IPS-18a (cell line): ENCODE results near the gene ZFPM1.

Experiments
- H3K27ac ChIP-seq: one replicate; pipeline ENCODE4 v1.5.1; 2013; ENCODE audit warnings: low read length
- H3K27me3 ChIP-seq: one replicate; pipeline ENCODE4 v1.6.1; 2013; ENCODE audit warnings: mild to moderate bottlenecking, low read length; ENCODE audit not compliant: control insufficient read depth, insufficient read depth
- H3K36me3 ChIP-seq: one replicate; pipeline ENCODE4 v1.6.1; 2013; ENCODE audit warnings: low read depth, low read length; ENCODE audit not compliant: control insufficient read depth
- H3K4me1 ChIP-seq: one replicate; pipeline ENCODE4 v1.6.1; 2013; ENCODE audit warnings: low read depth, low read length; ENCODE audit not compliant: control insufficient read depth
- H3K4me3 ChIP-seq: one replicate; pipeline ENCODE4 v1.5.1; 2013; ENCODE audit warnings: low read length
- H3K9ac ChIP-seq: one replicate; pipeline ENCODE4 v1.6.1; 2013; ENCODE audit warnings: mild to moderate bottlenecking, low read length, moderate library complexity
- H3K9me3 ChIP-seq: one replicate; pipeline ENCODE4 v1.6.1; 2013; ENCODE audit warnings: low read depth, low read length; ENCODE audit not compliant: control insufficient read depth

ZFPM1 gene

GRCh38 chr16:88527937-88528743 lies 75.1 kb downstream of the ZFPM1 start:
- H3K4me1 ChIP-seq = no peaks in the 10 kb centered on the region
- H3K9ac ChIP-seq = no peak overlapping the region
- H3K4me3 ChIP-seq = no peak overlapping the region
- no peaks in the 10 kb centered on the region for H3K9me3 ChIP-seq
- no peak overlapping the region for H3K27ac ChIP-seq
- H3K27me3 ChIP-seq = no peaks in the 10 kb centered on the region
- no peaks in the 10 kb centered on the region for H3K36me3 ChIP-seq

DNA sequence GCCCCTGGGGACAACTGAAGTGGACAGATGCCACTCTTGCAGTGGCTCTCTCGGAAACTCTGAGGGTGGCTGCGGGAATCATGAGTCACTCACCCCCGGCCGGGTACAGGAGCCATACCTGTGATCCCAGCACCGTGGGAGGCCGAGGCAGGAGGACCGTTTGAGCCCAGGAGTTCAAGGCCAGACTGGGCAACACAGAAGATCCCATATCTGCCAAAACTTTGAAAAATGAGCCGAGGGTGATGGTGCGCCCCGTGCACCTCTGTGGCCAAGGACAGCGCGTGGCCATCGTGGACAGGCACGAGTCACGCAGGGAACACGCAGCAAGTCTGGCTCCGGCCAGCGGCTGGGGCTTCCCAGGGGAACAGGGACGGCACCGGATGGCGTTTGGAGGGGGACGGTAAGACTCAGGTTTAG lies 75.8 kb downstream of the ZFPM1 start:
- Histone ChIP-seq H3K27me3 (no peaks in the 10 kb centered on the region), H3K4me1 (no peaks in the 10 kb centered on the region), H3K27ac (no peak overlapping the region)

DNA sequence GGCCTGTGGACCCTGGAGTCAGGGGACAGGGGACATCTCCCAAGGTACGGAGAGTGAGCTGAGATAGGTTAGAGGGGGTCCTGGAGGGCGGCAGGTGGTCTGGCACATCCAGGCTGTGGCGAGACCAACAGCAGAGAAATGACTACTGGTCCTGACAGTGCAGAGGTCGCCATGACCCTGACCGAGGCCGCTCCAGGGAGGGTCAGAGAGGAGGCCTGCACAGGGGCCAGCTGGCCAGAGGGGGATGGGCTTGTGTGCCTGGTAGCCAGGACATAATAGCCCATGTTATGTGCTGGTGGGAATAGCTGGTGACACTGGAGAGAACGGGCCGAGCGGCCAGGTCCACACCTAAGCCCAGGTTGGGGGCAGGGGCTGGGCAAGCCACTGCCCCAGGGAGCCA lies 76.5 kb downstream of the ZFPM1 start:
- H3K27ac ChIP-seq = no peak overlapping the region
- H3K4me3 ChIP-seq = no peak overlapping the region
- H3K4me1 ChIP-seq = no peaks in the 10 kb centered on the region
- H3K36me3 ChIP-seq = no peaks in the 10 kb centered on the region
- no peak overlapping the region for H3K9ac ChIP-seq
- H3K27me3 ChIP-seq = no peaks in the 10 kb centered on the region
- no peaks in the 10 kb centered on the region for H3K9me3 ChIP-seq

More for the DNA sequence above, 75.8 kb downstream of the ZFPM1 start:
- Histone ChIP-seq H3K36me3 (no peaks in the 10 kb centered on the region), H3K9me3 (no peaks in the 10 kb centered on the region), H3K4me3 (no peak overlapping the region), H3K9ac (no peak overlapping the region)

GRCh38 chr16:88530051-88530857 lies 77.2 kb downstream of the ZFPM1 start:
- no peaks in the 10 kb centered on the region for H3K36me3 ChIP-seq
- H3K4me3 ChIP-seq = no peak overlapping the region
- H3K9ac ChIP-seq = no peak overlapping the region
- H3K9me3 ChIP-seq = no peaks in the 10 kb centered on the region
- no peak overlapping the region for H3K27ac ChIP-seq
- no peaks in the 10 kb centered on the region for H3K27me3 ChIP-seq
- H3K4me1 ChIP-seq = no peaks in the 10 kb centered on the region

GRCh38 chr16:88530858-88531203 lies 77.8 kb downstream of the ZFPM1 start:
- H3K9ac ChIP-seq = no peak overlapping the region
- peaks cover under 1% of the 10 kb centered on the region for H3K27me3 ChIP-seq
- no peak overlapping the region for H3K27ac ChIP-seq
- no peaks in the 10 kb centered on the region for H3K36me3 ChIP-seq
- no peaks in the 10 kb centered on the region for H3K9me3 ChIP-seq
- H3K4me1 ChIP-seq = no peaks in the 10 kb centered on the region
- no peak overlapping the region for H3K4me3 ChIP-seq

- no peaks in the 10 kb centered on the region for H3K4me1 ChIP-seq
- no peaks in the 10 kb centered on the region for H3K36me3 ChIP-seq
Observed at GRCh38 chr16:88531346-88531745, 78.3 kb downstream of the ZFPM1 start.

GRCh38 chr16:88531931-88532433 lies 78.9 kb downstream of the ZFPM1 start:
- H3K27ac ChIP-seq = no peak overlapping the region
- H3K27me3 ChIP-seq = peaks cover 10% of the 10 kb centered on the region
- no peaks in the 10 kb centered on the region for H3K36me3 ChIP-seq
- no peaks in the 10 kb centered on the region for H3K9me3 ChIP-seq
- H3K9ac ChIP-seq = no peak overlapping the region
- H3K4me1 ChIP-seq = no peaks in the 10 kb centered on the region
- no peak overlapping the region for H3K4me3 ChIP-seq

More at GRCh38 chr16:88531346-88531745, 78.3 kb downstream of the ZFPM1 start:
- Histone ChIP-seq H3K4me3 (no peak overlapping the region), H3K27ac (no peak overlapping the region), H3K27me3 (peaks cover 5% of the 10 kb centered on the region), H3K9me3 (no peaks in the 10 kb centered on the region), H3K9ac (no peak overlapping the region)

DNA sequence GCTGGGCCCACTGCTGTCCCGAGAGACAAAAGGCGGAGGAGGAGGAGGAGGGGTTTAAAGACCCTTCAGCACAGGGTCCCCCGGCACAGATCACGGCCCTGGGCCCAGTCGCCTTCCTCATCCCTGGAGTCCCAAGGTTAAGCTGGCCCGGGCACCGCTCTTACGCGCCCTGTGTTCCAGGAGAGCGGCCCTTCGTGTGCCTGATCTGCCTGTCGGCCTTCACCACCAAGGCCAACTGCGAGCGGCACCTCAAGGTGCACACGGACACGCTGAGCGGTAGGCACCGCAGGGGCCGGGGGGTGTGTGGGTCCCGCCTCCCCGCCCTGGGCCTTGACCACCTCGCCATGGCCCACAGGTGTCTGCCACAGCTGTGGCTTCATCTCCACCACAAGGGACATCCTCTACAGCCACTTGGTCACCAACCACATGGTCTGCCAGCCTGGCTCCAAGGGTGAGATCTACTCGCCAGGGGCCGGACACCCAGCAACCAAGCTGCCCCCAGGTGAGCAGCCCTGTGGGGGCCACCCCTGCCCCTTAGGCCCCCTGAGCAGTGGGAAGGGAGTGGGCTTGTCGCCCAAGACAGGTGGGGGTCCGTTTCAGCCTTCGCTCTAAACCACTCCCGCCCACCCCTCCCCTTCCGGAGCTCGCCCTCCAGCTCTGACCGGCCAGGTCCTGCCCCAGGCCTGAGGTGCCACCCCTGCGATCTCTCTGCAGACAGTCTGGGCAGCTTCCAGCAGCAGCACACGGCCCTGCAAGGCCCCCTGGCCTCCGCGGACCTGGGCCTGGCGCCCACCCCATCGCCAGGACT lies 79.6 kb downstream of the ZFPM1 start:
- Histone ChIP-seq H3K36me3 (no peaks in the 10 kb centered on the region), H3K4me1 (no peaks in the 10 kb centered on the region), H3K9me3 (no peaks in the 10 kb centered on the region), H3K4me3 (peak overlapping the region; percentile 35), H3K9ac (no peak overlapping the region), H3K27ac (no peak overlapping the region), H3K27me3 (peaks cover 10% of the 10 kb centered on the region)

DNA sequence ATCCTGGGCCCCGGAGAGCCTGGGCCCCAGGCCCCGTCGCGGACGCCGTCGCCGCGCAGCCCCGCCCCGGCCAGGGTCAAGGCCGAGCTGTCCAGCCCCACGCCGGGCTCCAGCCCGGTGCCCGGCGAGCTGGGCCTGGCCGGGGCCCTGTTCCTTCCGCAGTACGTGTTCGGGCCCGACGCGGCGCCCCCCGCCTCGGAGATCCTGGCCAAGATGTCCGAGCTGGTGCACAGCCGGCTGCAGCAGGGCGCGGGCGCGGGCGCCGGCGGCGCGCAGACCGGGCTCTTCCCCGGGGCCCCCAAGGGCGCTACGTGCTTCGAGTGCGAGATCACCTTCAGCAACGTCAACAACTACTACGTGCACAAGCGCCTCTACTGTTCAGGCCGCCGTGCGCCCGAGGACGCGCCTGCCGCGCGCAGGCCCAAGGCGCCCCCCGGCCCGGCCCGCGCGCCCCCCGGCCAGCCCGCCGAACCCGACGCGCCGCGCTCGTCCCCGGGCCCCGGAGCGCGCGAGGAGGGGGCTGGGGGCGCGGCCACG lies 80.4 kb downstream of the ZFPM1 start:
- Histone ChIP-seq H3K4me3 (peak overlapping the region; percentile 35), H3K27ac (no peak overlapping the region), H3K9me3 (no peaks in the 10 kb centered on the region), H3K27me3 (peaks cover 15% of the 10 kb centered on the region), H3K4me1 (no peaks in the 10 kb centered on the region), H3K9ac (no peak overlapping the region), H3K36me3 (no peaks in the 10 kb centered on the region)

GRCh38 chr16:88533932-88534637 lies 81.0 kb downstream of the ZFPM1 start:
- H3K27ac ChIP-seq = no peak overlapping the region
- H3K27me3 ChIP-seq = peaks cover 22% of the 10 kb centered on the region
- no peak overlapping the region for H3K9ac ChIP-seq
- no peaks in the 10 kb centered on the region for H3K4me1 ChIP-seq
- no peaks in the 10 kb centered on the region for H3K36me3 ChIP-seq
- peak overlapping the region; percentile 54 for H3K4me3 ChIP-seq
- H3K9me3 ChIP-seq = no peaks in the 10 kb centered on the region
